Left ventricle myocardium inferior (tissue), 1 donor: ENCODE data around the gene KIRREL3. TPM values are rescaled to one million over a fixed set of nuclear protein-coding genes. Genes with fewer than 3 reads are reported as not detected.

Experiments used
- DNase-seq: peaks from one replicate; pipeline ENCODE4 v3.0.0-alpha.2; 2020
- H3K27ac ChIP-seq: fragments of 200-600 bp; replicated peaks from 2 replicates; pipeline ENCODE4 v1.8.0; 2021
- H3K27me3 ChIP-seq: fragments of 200-600 bp; 2 replicates; pipeline ENCODE4 v1.8.0; 2021; ENCODE audit warnings: low read depth
- H3K36me3 ChIP-seq: fragments of 200-600 bp; 2 replicates; pipeline ENCODE4 v1.8.0; 2021
- H3K4me1 ChIP-seq: fragments of 200-600 bp; 2 replicates; pipeline ENCODE4 v1.8.0; 2021
- H3K4me3 ChIP-seq: fragments of 200-600 bp; 2 replicates; pipeline ENCODE4 v1.8.0; 2021; ENCODE audit warnings: mild to moderate bottlenecking, moderate library complexity
- H3K9me3 ChIP-seq: fragments of 200-600 bp; replicated peaks from 2 replicates; pipeline ENCODE4 v1.8.0; 2021
- intact Hi-C: fragments of 100-400 bp; cut with micrococcal nuclease; formaldehyde crosslinking; loops from one replicate; pipeline ENCODE4 v1.11.0; 2022
- total RNA-seq: library from RNA; stranded (reverse); fragmentation: NEBNext Ultra II Directional; extraction: Animal tissue kit (Norgen Biotek cat#: 25700); gene quantifications from one replicate; pipeline ENCODE4 v1.2.1, GENCODE V29; 2021
- TF ChIP-seq, protein P1 (sequence below): fragments of 200-600 bp; IDR thresholded peaks from 2 replicates; pipeline ENCODE4 v1.8.0; 2021; ENCODE audit warnings: antibody characterized with exemption, mild to moderate bottlenecking, borderline replicate concordance
- donor health status: DM: no; HTN: yes; CAD: no; lungs with severe emphysema.

The KIRREL3 gene
- total RNA-seq, 1 donor from 2014 or later, result 0.74 TPM

GRCh38 chr11:126899961-126900748 is 100.4 kb downstream of the KIRREL3 start:
- H3K27ac ChIP-seq, result no peak overlapping the region
- no peak for DNase-seq
- peaks cover 15% of the 10 kb centered on the region for H3K27me3 ChIP-seq
- H3K4me3 ChIP-seq, result no peak overlapping the region
- peaks cover 17% of the 10 kb centered on the region for H3K9me3 ChIP-seq
- intact Hi-C loops, result no loop called here
- TF ChIP-seq, protein P1, sequence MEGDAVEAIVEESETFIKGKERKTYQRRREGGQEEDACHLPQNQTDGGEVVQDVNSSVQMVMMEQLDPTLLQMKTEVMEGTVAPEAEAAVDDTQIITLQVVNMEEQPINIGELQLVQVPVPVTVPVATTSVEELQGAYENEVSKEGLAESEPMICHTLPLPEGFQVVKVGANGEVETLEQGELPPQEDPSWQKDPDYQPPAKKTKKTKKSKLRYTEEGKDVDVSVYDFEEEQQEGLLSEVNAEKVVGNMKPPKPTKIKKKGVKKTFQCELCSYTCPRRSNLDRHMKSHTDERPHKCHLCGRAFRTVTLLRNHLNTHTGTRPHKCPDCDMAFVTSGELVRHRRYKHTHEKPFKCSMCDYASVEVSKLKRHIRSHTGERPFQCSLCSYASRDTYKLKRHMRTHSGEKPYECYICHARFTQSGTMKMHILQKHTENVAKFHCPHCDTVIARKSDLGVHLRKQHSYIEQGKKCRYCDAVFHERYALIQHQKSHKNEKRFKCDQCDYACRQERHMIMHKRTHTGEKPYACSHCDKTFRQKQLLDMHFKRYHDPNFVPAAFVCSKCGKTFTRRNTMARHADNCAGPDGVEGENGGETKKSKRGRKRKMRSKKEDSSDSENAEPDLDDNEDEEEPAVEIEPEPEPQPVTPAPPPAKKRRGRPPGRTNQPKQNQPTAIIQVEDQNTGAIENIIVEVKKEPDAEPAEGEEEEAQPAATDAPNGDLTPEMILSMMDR, result no peak
- H3K4me1 ChIP-seq, result no peaks in the 10 kb centered on the region
- H3K36me3 ChIP-seq, result no peaks in the 10 kb centered on the region

DNA sequence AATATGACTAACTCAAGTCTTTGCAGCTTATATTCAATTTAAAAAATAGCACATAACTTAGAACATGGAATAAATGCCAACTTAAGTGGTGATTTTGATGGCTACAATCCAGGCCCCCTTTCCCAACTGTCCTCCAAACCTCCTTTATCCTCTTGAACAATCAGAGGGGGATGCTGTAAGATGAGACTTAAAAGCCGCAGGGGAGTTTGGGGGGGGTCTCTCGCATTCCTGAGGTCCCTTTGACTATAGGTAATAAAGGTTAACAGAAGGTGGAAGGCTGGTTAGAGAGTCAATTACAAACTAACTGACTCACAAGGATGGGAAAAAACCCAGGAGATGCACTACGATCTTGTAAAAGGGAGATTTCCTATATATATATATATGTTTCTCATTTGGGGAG is 101.8 kb downstream of the KIRREL3 start:
- DNase-seq, result no peak
- H3K4me1 ChIP-seq, result no peaks in the 10 kb centered on the region
- TF ChIP-seq, protein P1, result no peak
- peaks cover 20% of the 10 kb centered on the region for H3K27me3 ChIP-seq
- no peak overlapping the region for H3K27ac ChIP-seq
- intact Hi-C loops, result no loop called here
- no peaks in the 10 kb centered on the region for H3K36me3 ChIP-seq
- H3K4me3 ChIP-seq, result no peak overlapping the region
- peaks cover 20% of the 10 kb centered on the region for H3K9me3 ChIP-seq

DNA sequence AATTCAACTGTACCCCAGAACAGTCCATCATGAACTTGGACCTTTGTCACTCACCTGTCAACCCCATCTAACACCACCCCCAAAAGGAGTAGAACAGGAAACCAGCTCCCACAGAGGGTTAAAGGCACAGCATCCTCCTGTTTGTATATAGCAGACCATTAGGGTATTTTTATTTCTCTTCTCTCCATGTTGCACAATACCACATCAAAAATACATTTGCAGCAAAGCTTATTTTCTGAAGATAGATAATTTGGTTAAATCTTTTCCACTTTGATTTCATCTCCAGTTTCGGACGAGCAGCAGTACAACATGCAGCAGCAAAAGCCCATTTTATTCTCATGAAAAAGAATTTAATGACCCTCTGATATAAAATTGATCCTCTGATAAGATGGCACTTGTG is 103.1 kb downstream of the KIRREL3 start:
- DNase-seq, result no peak
- Histone ChIP-seq H3K4me3 (no peak overlapping the region), H3K36me3 (no peaks in the 10 kb centered on the region), H3K9me3 (peaks cover 20% of the 10 kb centered on the region), H3K4me1 (no peaks in the 10 kb centered on the region), H3K27me3 (peaks cover 20% of the 10 kb centered on the region), H3K27ac (no peak overlapping the region)
- intact Hi-C loops, result no loop called here
- TF ChIP-seq, protein P1, result no peak

DNA sequence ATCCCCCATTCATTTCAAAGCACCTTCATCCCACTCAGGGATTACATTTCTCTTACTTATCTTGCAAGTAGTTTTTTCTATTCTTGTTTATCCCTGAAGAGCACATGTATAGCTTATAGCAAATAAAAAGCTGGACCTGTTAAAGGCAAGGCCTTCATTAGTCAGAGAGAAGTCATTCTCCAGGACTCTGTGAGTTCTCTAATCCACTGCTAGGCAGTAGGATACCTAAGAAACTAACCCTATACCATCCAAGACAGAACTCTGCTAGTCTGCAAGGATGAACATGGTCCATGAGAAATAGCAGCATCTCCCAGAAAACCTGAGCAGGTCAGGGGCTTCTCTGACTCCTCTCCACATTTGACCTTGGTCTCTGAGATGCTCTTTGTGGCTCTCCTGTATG is 104.5 kb downstream of the KIRREL3 start:
- Histone ChIP-seq H3K27me3 (peaks cover 20% of the 10 kb centered on the region), H3K9me3 (peaks cover 20% of the 10 kb centered on the region), H3K4me1 (peaks cover 4% of the 10 kb centered on the region), H3K4me3 (no peak overlapping the region), H3K36me3 (no peaks in the 10 kb centered on the region), H3K27ac (no peak overlapping the region)
- TF ChIP-seq, protein P1, result no peak
- intact Hi-C loops, result no loop called here
- no peak for DNase-seq

GRCh38 chr11:126893796-126894195 is 106.8 kb downstream of the KIRREL3 start:
- Histone ChIP-seq H3K4me1 (peaks cover 4% of the 10 kb centered on the region), H3K4me3 (no peak overlapping the region), H3K36me3 (no peaks in the 10 kb centered on the region), H3K27me3 (peaks cover 20% of the 10 kb centered on the region), H3K9me3 (peaks cover 20% of the 10 kb centered on the region), H3K27ac (no peak overlapping the region)
- TF ChIP-seq, protein P1, result no peak
- DNase-seq, result no peak
- intact Hi-C loops, result no loop called here
